GM12878 (cell line): Measurements from ENCODE around the gene TNP2.

Experiments used
- ETV6 ChIP-seq, 2 experiments: fragments of 450-650 bp in 1 of 2; IDR thresholded peaks in 1 of 2; conservative IDR thresholded peaks in 1 of 2; 2 replicates each; pipeline ENCODE4 v1.6.1; 2014; ENCODE audit warnings: antibody characterized with exemption in 1 of 2, borderline replicate concordance in 1 of 2, low read depth in 1 of 2, mild to moderate bottlenecking in 1 of 2, moderate library complexity in 1 of 2
- MAX ChIP-seq: IDR thresholded peaks from 2 replicates; pipeline ENCODE4 v1.6.1; 2012; ENCODE audit warnings: low read depth, low read length, improper control_type of control experiment
- MTA2 ChIP-seq: fragments of 450-650 bp; IDR thresholded peaks from 2 replicates; pipeline ENCODE4 v1.6.1; 2016; ENCODE audit warnings: low read depth, mild to moderate bottlenecking, moderate library complexity
- POLR2A ChIP-seq: IDR thresholded peaks from 2 replicates; pipeline ENCODE4 v1.6.1; 2011; ENCODE audit warnings: low read depth, mild to moderate bottlenecking, low read length
- POLR2AphosphoS5 ChIP-seq: IDR thresholded peaks from 2 replicates; pipeline ENCODE4 v1.6.1; 2011; ENCODE audit warnings: mild to moderate bottlenecking, low read length, inconsistent platforms
- SP1 ChIP-seq: IDR thresholded peaks from one replicate; pipeline ENCODE4 v1.6.1; 2011; ENCODE audit warnings: low read depth, low read length
- TF ChIP-seq, protein P1 (sequence below), 3 experiments: IDR thresholded peaks in 2 of 3; conservative IDR thresholded peaks in 1 of 3; 2 replicates each; pipeline ENCODE4 v1.5.1; 2011; ENCODE audit warnings: low read depth in 3 of 3, low read length in 3 of 3, mild to moderate bottlenecking in 3 of 3, control low read depth in 2 of 3, moderate library complexity in 2 of 3, inconsistent platforms in 1 of 3, mixed read lengths in 1 of 3; ENCODE audit not compliant: control insufficient read depth in 2 of 3, insufficient read depth in 1 of 3; ENCODE audit errors: extremely low read depth in 1 of 3

GRCh38 chr16:11295672-11296071, 26.5 kb upstream of the TNP2 start:
- no peak for TF ChIP-seq POLR2AphosphoS5
- TF ChIP-seq, protein P1, sequence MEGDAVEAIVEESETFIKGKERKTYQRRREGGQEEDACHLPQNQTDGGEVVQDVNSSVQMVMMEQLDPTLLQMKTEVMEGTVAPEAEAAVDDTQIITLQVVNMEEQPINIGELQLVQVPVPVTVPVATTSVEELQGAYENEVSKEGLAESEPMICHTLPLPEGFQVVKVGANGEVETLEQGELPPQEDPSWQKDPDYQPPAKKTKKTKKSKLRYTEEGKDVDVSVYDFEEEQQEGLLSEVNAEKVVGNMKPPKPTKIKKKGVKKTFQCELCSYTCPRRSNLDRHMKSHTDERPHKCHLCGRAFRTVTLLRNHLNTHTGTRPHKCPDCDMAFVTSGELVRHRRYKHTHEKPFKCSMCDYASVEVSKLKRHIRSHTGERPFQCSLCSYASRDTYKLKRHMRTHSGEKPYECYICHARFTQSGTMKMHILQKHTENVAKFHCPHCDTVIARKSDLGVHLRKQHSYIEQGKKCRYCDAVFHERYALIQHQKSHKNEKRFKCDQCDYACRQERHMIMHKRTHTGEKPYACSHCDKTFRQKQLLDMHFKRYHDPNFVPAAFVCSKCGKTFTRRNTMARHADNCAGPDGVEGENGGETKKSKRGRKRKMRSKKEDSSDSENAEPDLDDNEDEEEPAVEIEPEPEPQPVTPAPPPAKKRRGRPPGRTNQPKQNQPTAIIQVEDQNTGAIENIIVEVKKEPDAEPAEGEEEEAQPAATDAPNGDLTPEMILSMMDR (IDR thresholded peaks at IDR 0.05 in 2 of 3, conservative IDR thresholded peaks at IDR 0.05 in 1 of 3; ENCODE audit: control insufficient read depth in 2 of 3, extremely low read depth in 1 of 3, insufficient read depth in 1 of 3, low read depth in 3 of 3, low read length in 3 of 3) = no peak
- TF ChIP-seq ETV6 (conservative IDR thresholded peaks at IDR 0.05 in 1 of 2, IDR thresholded peaks at IDR 0.05 in 1 of 2; ENCODE audit: borderline replicate concordance in 1 of 2, low read depth in 1 of 2) = no peak
- no peak for TF ChIP-seq SP1
- no peak for TF ChIP-seq MTA2
- no peak for TF ChIP-seq POLR2A
- no peak for TF ChIP-seq MAX
